Kidney (tissue), 14 donors: ENCODE data around the gene SETD5. TPM values are rescaled to one million over a fixed set of nuclear protein-coding genes. Genes with fewer than 3 reads are reported as not detected.
A peak's percentile ranks its signal among the peaks of the same experiment; 100 is the strongest.

Source experiments
- DNase-seq, 5 donors: peaks; one replicate each; pipeline ENCODE4 v3.0.0-alpha.2; 2013 to 2020
- FAIRE-seq: peaks from 2 replicates; lab custom pipeline; 2012; peaks lifted over from hg19 to GRCh38; lab: Jason Lieb, UNC
- H3K27ac ChIP-seq, 2 donors: one replicate each; pipeline ENCODE4 v1.7.0; 2013; ENCODE audit warnings: low read depth in 2 of 2, low read length in 2 of 2, inconsistent platforms in 1 of 2
- H3K27me3 ChIP-seq: one replicate; pipeline ENCODE4 v1.7.1; 2013; ENCODE audit warnings: low read length, inconsistent platforms; ENCODE audit not compliant: control insufficient read depth, insufficient read depth
- H3K36me3 ChIP-seq, 3 donors: one replicate each; pipeline versions ENCODE4 v1.7.0 to v1.7.1; 2013; ENCODE audit warnings: low read length in 3 of 3, control low read depth in 1 of 3, inconsistent platforms in 1 of 3; ENCODE audit not compliant: insufficient read depth in 3 of 3, control insufficient read depth in 2 of 3
- H3K4me1 ChIP-seq, 3 donors: one replicate each; pipeline versions ENCODE4 v1.7.0 to v1.7.1; 2013; ENCODE audit warnings: low read length in 3 of 3, inconsistent platforms in 1 of 3, low read depth in 1 of 3; ENCODE audit not compliant: control insufficient read depth in 2 of 3, insufficient read depth in 2 of 3
- H3K4me3 ChIP-seq, 3 donors: one replicate each; pipeline versions ENCODE4 v1.7.0 to v1.8.1; 2013; ENCODE audit warnings: low read length in 3 of 3, control low read depth in 1 of 3, inconsistent platforms in 1 of 3
- H3K9ac ChIP-seq, 3 donors: one replicate each; pipeline versions ENCODE4 v1.7.0 to v1.7.1; 2013; ENCODE audit warnings: low read length in 3 of 3, control low read depth in 1 of 3, inconsistent platforms in 1 of 3
- H3K9me3 ChIP-seq, 3 donors: one replicate each; pipeline versions ENCODE4 v1.7.0 to v1.7.1; 2013; ENCODE audit warnings: low read length in 3 of 3, control low read depth in 1 of 3, inconsistent platforms in 1 of 3; ENCODE audit not compliant: control insufficient read depth in 2 of 3, insufficient read depth in 1 of 3
- CTCF ChIP-seq: IDR thresholded peaks from 3 replicates; pipeline ENCODE4 v1.5.1; 2012; ENCODE audit warnings: mild to moderate bottlenecking, moderate library complexity, borderline replicate concordance; ENCODE audit not compliant: insufficient read depth; ENCODE audit errors: extremely low read depth
- intact Hi-C: fragments of 100-400 bp; cut with DNase I; formaldehyde crosslinking; loops from one replicate; pipeline ENCODE4 v1.11.1; 2022
- polyA plus RNA-seq: library from polyadenylated mRNA; stranded (reverse); fragments of 350-450 nt; fragmentation: Illumina TruSeq; extraction: RNeasy Lipid Tissue Mini Kit (QIAGEN cat#74804); gene quantifications from one replicate; pipeline ENCODE4 v1.2.3, GENCODE V29; 2014; ENCODE audit warnings: low read depth, low replicate concordance; ENCODE audit not compliant: insufficient read depth
- total RNA-seq: library from RNA; stranded (reverse); fragmentation: NEBNext Ultra II Directional; extraction: Animal tissue kit (Norgen Biotek cat#: 25700); gene quantifications from one replicate; pipeline ENCODE4 v1.2.1, GENCODE V29; 2021
- donor health status: control.
- donor health status: control.
- donor health status: control.
- donor health status: control.
- donor health status: control.
- donor health status: DM: yes; HTN: yes; CAD: no.
- donor health status: Normal renal cell carcinoma (clear cell type).

SETD5 gene
- total and polyA plus RNA-seq, 2 donors from 2014 or later: 12.1 to 112 TPM

- Histone ChIP-seq H3K4me1 (peaks cover 0 to 11% (median 0%) of the 10 kb centered on the region in 3 donors), H3K27me3 (peaks cover 6% of the 10 kb centered on the region), H3K27ac (no peak overlapping the region), H3K36me3 (no peaks in the 10 kb centered on the region), H3K4me3 (peak overlapping the region in 1 of 3 donors; percentile 6), H3K9me3 (no peaks in the 10 kb centered on the region), H3K9ac (no peak overlapping the region)
- FAIRE-seq (no peak), DNase-seq (peak in 4 of 5 donors; percentile 68 to 81 (median 76))
- TF ChIP-seq CTCF: peak; percentile 47
- intact Hi-C loops: no loop called here
These were observed 103.0 kb downstream of the SETD5 start for GRCh38 chr3:9500108-9501050.

- no peak overlapping the region for H3K27ac ChIP-seq
- TF ChIP-seq CTCF: no peak
- no peaks in the 10 kb centered on the region for H3K9me3 ChIP-seq
- H3K4me3 ChIP-seq: no peak overlapping the region
- H3K27me3 ChIP-seq: peaks cover 6% of the 10 kb centered on the region
- FAIRE-seq (no peak), DNase-seq (no peak)
- no peaks in the 10 kb centered on the region for H3K36me3 ChIP-seq
- H3K4me1 ChIP-seq: peaks cover 0 to 11% (median 0%) of the 10 kb centered on the region in 3 donors
- no peak overlapping the region for H3K9ac ChIP-seq
- intact Hi-C loops: no loop called here
These were observed 103.8 kb downstream of the SETD5 start for GRCh38 chr3:9501226-9501625.

DNA sequence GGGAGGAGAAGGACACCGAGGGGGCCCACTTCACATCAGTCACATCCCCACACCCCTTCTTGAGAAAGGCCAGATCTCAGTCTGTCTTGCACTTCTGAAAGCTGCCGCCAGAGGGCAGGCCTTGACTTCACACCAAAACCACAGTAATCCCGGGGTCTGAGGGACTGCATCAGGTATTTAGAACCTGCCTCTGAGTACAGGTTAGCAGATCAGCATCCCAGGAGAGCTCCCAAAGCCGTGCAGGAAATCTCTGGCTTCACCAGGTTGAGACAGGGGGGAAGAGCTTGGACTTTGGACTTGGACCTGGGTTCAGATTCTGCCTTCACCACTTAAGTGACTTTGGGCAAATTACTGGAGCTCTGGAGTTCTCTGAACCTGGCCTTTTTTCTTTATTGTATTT is 105.9 kb downstream of the SETD5 start:
- no peaks in the 10 kb centered on the region for H3K9me3 ChIP-seq
- FAIRE-seq (no peak), DNase-seq (peak in 4 of 5 donors; percentile 79 to 83 (median 83))
- peaks cover 0 to 11% (median 0%) of the 10 kb centered on the region in 3 donors for H3K4me1 ChIP-seq
- no peak overlapping the region for H3K4me3 ChIP-seq
- H3K27ac ChIP-seq: no peak overlapping the region
- peak; percentile 80 for TF ChIP-seq CTCF
- intact Hi-C loops: no loop called here
- no peaks in the 10 kb centered on the region for H3K36me3 ChIP-seq
- H3K27me3 ChIP-seq: peaks cover 6% of the 10 kb centered on the region
- H3K9ac ChIP-seq: no peak overlapping the region
